Glutamatergic neuron (in vitro differentiated cells): ENCODE results near the gene MED17. TPM values are rescaled to one million over a fixed set of nuclear protein-coding genes. Genes with fewer than 3 reads are reported as not detected.

Experiments used
- DNase-seq: peaks from one replicate; pipeline ENCODE4 v3.0.0; 2022
- H3K27ac Mint-ChIP-seq: one replicate; pipeline ENCODE4 v1.8.0; 2020; ENCODE audit warnings: mild to moderate bottlenecking, mixed read lengths, inconsistent platforms; ENCODE audit not compliant: unreplicated experiment
- H3K27me3 Mint-ChIP-seq: one replicate; pipeline ENCODE4 v1.8.0; 2020; ENCODE audit warnings: mild to moderate bottlenecking, moderate library complexity, mixed read lengths, inconsistent platforms; ENCODE audit not compliant: unreplicated experiment
- H3K36me3 Mint-ChIP-seq: one replicate; pipeline ENCODE4 v1.8.0; 2020; ENCODE audit warnings: mild to moderate bottlenecking, mixed read lengths, inconsistent platforms; ENCODE audit not compliant: unreplicated experiment
- H3K4me1 Mint-ChIP-seq: one replicate; pipeline ENCODE4 v1.8.0; 2020; ENCODE audit warnings: mild to moderate bottlenecking, low read depth, mixed read lengths, inconsistent platforms; ENCODE audit not compliant: unreplicated experiment
- H3K4me3 Mint-ChIP-seq: one replicate; pipeline ENCODE4 v1.8.0; 2020; ENCODE audit warnings: mild to moderate bottlenecking, mixed read lengths, inconsistent platforms; ENCODE audit not compliant: unreplicated experiment
- H3K9me3 Mint-ChIP-seq: one replicate; pipeline ENCODE4 v1.8.0; 2020; ENCODE audit warnings: mild to moderate bottlenecking, moderate library complexity, mixed read lengths, inconsistent platforms; ENCODE audit not compliant: unreplicated experiment
- total RNA-seq: library from RNA; stranded (reverse); fragmentation: NEBNext Ultra II Directional; extraction: Animal tissue kit (Norgen Biotek cat#: 25700); gene quantifications from one replicate; pipeline ENCODE4 v1.2.1, GENCODE V29; 2021; ENCODE audit not compliant: unreplicated experiment
- TF ChIP-seq, protein P1 (sequence below): fragments of 200-600 bp; sonication (generic); IDR thresholded peaks from one replicate; pipeline ENCODE4 v1.5.0; 2021; ENCODE audit not compliant: partially characterized antibody, unreplicated experiment

MED17 gene
- total RNA-seq, 1 donor from 2014 or later, result 73.0 TPM

DNA sequence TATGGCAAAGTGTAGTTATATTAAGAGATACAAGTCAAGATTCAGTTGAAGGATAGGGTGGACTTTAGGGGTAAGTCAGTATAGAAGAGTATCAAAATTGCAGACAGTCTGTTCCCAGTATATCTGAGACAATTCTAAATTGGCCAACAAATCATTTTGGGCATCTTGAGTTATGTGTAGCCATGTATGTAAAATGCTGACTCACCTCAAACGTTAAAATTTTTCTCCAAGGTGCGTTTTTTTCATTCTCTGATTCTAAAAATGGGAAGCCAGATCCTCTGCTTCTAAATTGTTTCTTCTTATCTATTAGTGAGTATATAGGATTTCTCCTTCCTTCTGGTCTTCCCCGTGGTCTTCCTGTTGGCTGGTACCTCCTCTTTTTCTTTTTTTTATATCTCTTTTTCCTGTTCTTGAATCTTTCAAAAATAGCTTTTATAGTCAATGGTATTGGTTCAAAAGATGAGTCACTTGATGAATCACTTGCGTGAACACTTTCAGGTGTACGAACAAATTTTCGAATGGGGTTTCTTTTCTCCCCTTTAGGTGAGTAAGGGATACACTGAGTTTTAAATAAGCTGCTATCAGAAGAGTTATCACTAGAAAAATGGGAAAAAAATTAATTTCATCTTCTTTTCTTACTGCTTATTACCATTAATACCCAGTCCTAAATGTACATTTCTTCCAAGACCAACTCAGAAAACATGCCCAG, 46.0 kb upstream of the MED17 start:
- peaks cover 15% of the 10 kb centered on the region for H3K4me1 Mint-ChIP-seq
- TF ChIP-seq, protein P1, sequence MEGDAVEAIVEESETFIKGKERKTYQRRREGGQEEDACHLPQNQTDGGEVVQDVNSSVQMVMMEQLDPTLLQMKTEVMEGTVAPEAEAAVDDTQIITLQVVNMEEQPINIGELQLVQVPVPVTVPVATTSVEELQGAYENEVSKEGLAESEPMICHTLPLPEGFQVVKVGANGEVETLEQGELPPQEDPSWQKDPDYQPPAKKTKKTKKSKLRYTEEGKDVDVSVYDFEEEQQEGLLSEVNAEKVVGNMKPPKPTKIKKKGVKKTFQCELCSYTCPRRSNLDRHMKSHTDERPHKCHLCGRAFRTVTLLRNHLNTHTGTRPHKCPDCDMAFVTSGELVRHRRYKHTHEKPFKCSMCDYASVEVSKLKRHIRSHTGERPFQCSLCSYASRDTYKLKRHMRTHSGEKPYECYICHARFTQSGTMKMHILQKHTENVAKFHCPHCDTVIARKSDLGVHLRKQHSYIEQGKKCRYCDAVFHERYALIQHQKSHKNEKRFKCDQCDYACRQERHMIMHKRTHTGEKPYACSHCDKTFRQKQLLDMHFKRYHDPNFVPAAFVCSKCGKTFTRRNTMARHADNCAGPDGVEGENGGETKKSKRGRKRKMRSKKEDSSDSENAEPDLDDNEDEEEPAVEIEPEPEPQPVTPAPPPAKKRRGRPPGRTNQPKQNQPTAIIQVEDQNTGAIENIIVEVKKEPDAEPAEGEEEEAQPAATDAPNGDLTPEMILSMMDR, result no peak
- no peak overlapping the region for H3K4me3 Mint-ChIP-seq
- H3K36me3 Mint-ChIP-seq, result no peaks in the 10 kb centered on the region
- DNase-seq, result no peak
- H3K9me3 Mint-ChIP-seq, result peaks cover 7% of the 10 kb centered on the region
- H3K27me3 Mint-ChIP-seq, result peaks cover 3% of the 10 kb centered on the region
- H3K27ac Mint-ChIP-seq, result no peak overlapping the region

DNA sequence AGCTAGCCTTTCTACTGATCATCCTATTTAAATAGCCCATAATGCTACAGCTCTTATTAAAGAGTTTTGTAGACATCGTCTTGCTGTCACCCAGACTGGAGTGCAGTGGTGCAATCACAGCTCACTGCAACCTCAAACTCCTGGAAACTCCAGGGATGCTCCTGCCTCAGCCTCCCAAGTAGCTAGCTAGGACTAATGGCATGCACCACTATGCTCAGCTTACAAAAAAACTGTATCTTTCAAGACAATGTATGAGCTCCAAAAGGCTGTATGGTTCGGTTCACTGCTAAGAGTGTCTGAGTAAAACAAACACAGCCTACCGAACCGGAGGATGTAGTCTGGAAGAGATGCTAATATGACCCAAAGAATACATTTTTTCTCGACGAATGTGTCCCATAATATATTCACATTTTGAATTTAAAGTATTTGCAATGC, 45.4 kb upstream of the MED17 start:
- no peak overlapping the region for H3K27ac Mint-ChIP-seq

DNA sequence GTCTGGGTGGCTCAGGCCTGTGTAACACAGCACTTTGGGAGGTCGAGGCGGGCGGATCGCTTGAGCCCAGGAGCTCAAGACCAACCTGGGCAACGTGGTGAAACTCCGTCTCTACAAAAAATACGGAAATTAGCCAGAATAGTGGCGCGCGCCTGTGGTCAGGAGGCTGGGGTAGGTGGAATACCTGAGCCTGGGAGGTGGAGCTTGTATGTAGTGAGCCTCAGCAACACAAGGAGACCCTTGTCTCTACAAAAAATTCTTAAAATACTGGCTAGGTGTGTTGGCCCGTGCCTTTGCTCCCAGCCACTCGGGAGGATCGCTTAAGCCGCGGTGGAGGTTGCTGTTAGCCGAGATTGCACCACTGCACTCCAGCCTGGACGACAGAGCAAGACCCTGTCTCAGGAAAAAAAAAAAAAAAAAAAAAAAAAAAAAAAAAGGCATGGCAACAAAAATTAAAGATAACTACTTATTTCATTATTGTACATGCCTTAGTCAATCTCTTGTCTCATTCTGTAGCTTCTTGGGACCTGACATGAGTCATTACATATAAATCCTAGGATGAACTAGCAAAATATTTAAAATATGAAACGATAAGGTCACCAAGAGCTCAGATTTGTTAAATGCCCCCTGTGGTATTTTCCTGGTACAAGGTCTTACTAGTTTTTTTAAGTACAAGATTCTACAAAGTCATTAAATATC, 43.9 kb upstream of the MED17 start:
- Mint-ChIP-seq H3K4me1 (peaks cover 19% of the 10 kb centered on the region), H3K36me3 (no peaks in the 10 kb centered on the region), H3K27ac (no peak overlapping the region), H3K4me3 (peak overlapping the region; percentile 96), H3K27me3 (peaks cover 3% of the 10 kb centered on the region), H3K9me3 (peaks cover 7% of the 10 kb centered on the region)
- TF ChIP-seq, protein P1, result no peak
- no peak for DNase-seq

More for the DNA sequence above, 45.4 kb upstream of the MED17 start:
- peak overlapping the region; percentile 89 for H3K4me3 Mint-ChIP-seq
- peaks cover 3% of the 10 kb centered on the region for H3K27me3 Mint-ChIP-seq
- DNase-seq, result no peak
- H3K9me3 Mint-ChIP-seq, result peaks cover 7% of the 10 kb centered on the region
- no peaks in the 10 kb centered on the region for H3K36me3 Mint-ChIP-seq
- TF ChIP-seq, protein P1, result no peak
- peaks cover 15% of the 10 kb centered on the region for H3K4me1 Mint-ChIP-seq

DNA sequence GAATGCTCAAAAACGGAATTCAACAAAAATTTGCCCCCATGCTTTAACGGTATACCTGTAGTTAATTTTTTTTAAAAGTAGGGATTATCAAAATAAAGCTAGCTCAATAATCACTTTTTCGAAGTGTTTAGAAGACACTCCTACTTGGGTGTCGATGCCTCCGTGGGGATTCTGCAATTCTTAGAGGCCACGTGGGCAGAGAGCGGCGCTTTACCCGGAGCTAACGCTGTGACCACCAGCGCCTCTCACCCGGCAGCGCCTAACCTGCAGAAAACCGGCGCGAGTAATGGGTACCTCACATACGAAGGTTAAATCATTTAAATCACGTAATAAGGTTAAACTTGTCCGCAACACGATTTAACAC, 43.4 kb upstream of the MED17 start:
- DNase-seq, result peak; percentile 55
- TF ChIP-seq, protein P1, result no peak
- peaks cover 19% of the 10 kb centered on the region for H3K4me1 Mint-ChIP-seq
- peaks cover 3% of the 10 kb centered on the region for H3K27me3 Mint-ChIP-seq
- H3K36me3 Mint-ChIP-seq, result no peaks in the 10 kb centered on the region
- H3K9me3 Mint-ChIP-seq, result peaks cover 7% of the 10 kb centered on the region
- peak overlapping the region; percentile 96 for H3K4me3 Mint-ChIP-seq
- peak overlapping the region; percentile 93 for H3K27ac Mint-ChIP-seq
